SK-N-SH (cell line): Measurements from ENCODE around the gene SAMD14. TPM values are rescaled to one million over a fixed set of nuclear protein-coding genes. Genes with fewer than 3 reads are reported as not detected.

ENCODE experiments used
- CTCF ChIA-PET: fragments of 300-600, 350-600 bp; formaldehyde crosslinking; extraction: SDS; loops from one replicate; lab custom pipeline; 2021; lab: Yijun Ruan, JAX
- POLR2A ChIA-PET: fragments of 350-600 bp; sonication (Branson Sonifier 250); formaldehyde crosslinking; extraction: SDS; loops from one replicate; lab custom pipeline; 2020; ENCODE audit warnings: antibody characterized with exemption, inconsistent platforms; lab: Yijun Ruan, JAX
- DNase-seq: peaks from one replicate; pipeline ENCODE4 v3.0.0; 2012
- H2AFZ ChIP-seq: fragments of 200-600 bp; sonication (generic); 2 replicates; pipeline ENCODE4 v1.8.1; 2016; ENCODE audit warnings: antibody characterized with exemption, mild to moderate bottlenecking, low read depth
- H3F3A ChIP-seq: fragments of 200-600 bp; sonication (generic); replicated peaks from 2 replicates; pipeline ENCODE3; 2016; ENCODE audit warnings: antibody characterized with exemption, mild to moderate bottlenecking; ENCODE audit not compliant: insufficient read depth
- H3K27ac ChIP-seq, 2 experiments: fragments of 200-500 bp in 1 of 2; fragments of 200-600 bp in 1 of 2; sonication (Bioruptor generic) in 1 of 2; sonication (generic), shearing (Covaris generic) in 1 of 2; 2 replicates each; pipeline versions ENCODE4 v1.5.1 to v1.6.1; 2014 to 2016; ENCODE audit warnings: low read depth in 2 of 2, inconsistent platforms in 1 of 2, low read length in 1 of 2, mild to moderate bottlenecking in 1 of 2, mixed read lengths in 1 of 2
- H3K27me3 ChIP-seq: fragments of 200-600 bp; sonication (generic), shearing (Covaris generic); 2 replicates; pipeline ENCODE4 v1.6.1; 2016; ENCODE audit warnings: mixed run types; ENCODE audit not compliant: insufficient read depth
- H3K36me3 ChIP-seq, 2 experiments: fragments of 200-500 bp in 1 of 2; fragments of 200-600 bp in 1 of 2; sonication (Bioruptor generic) in 1 of 2; sonication (generic) in 1 of 2; replicated peaks in 1 of 2; 2 replicates each; pipeline versions ENCODE3 to v1.5.1; 2014 to 2016; ENCODE audit warnings: low read length in 1 of 2, mild to moderate bottlenecking in 1 of 2; ENCODE audit not compliant: insufficient read depth in 2 of 2, control insufficient read depth in 1 of 2
- H3K4me1 ChIP-seq, 2 experiments: fragments of 200-500 bp in 1 of 2; fragments of 200-600 bp in 1 of 2; sonication (Bioruptor generic) in 1 of 2; sonication (generic), shearing (Covaris generic) in 1 of 2; 2 replicates each; pipeline versions ENCODE4 v1.5.1 to v1.6.1; 2014 to 2016; ENCODE audit warnings: low read depth in 1 of 2, low read length in 1 of 2, mixed run types in 1 of 2; ENCODE audit not compliant: insufficient read depth in 2 of 2, control insufficient read depth in 1 of 2
- H3K4me2 ChIP-seq: fragments of 200-600 bp; sonication (generic), shearing (Covaris generic); 2 replicates; pipeline ENCODE4 v1.6.1; 2017; ENCODE audit warnings: mixed run types
- H3K4me3 ChIP-seq, 2 experiments: fragments of 200-500 bp in 1 of 2; fragments of 200-600 bp in 1 of 2; sonication (Bioruptor generic) in 1 of 2; sonication (generic), shearing (Covaris generic) in 1 of 2; 2 replicates each; pipeline versions ENCODE4 v1.5.1 to v1.8.1; 2014 to 2016; ENCODE audit warnings: low read depth in 2 of 2, inconsistent platforms in 1 of 2, low read length in 1 of 2, mild to moderate bottlenecking in 1 of 2, mixed read lengths in 1 of 2, moderate library complexity in 1 of 2
- H3K79me2 ChIP-seq: fragments of 200-600 bp; sonication (generic); 2 replicates; pipeline ENCODE4 v1.8.1; 2017; ENCODE audit warnings: mild to moderate bottlenecking; ENCODE audit not compliant: insufficient read depth
- H3K9ac ChIP-seq: fragments of 200-600 bp; sonication (generic); 2 replicates; pipeline ENCODE4 v1.6.1; 2017; ENCODE audit warnings: mixed run types
- H3K9me2 ChIP-seq: fragments of 200-600 bp; sonication (generic); 2 replicates; pipeline ENCODE4 v1.6.1; 2017; ENCODE audit warnings: mixed run types
- H3K9me3 ChIP-seq: fragments of 200-600 bp; sonication (generic); 2 replicates; pipeline ENCODE4 v1.6.1; 2017; ENCODE audit warnings: mixed run types, mild to moderate bottlenecking, moderate library complexity
- H4K20me1 ChIP-seq: fragments of 200-600 bp; sonication (generic); 2 replicates; pipeline ENCODE4 v1.6.1; 2017; ENCODE audit warnings: mild to moderate bottlenecking, mixed run types; ENCODE audit not compliant: insufficient read depth
- CHD2 ChIP-seq: fragments of 150-350 bp; IDR thresholded peaks from 2 replicates; pipeline ENCODE4 v1.6.1; 2018; ENCODE audit warnings: low read length; ENCODE audit not compliant: partially characterized antibody
- CTCF ChIP-seq: fragments of 200-600 bp; sonication (generic); IDR thresholded peaks from 2 replicates; pipeline ENCODE4 v1.6.1; 2017; ENCODE audit warnings: antibody characterized with exemption, mild to moderate bottlenecking, moderate library complexity
- ELF1 ChIP-seq: IDR thresholded peaks from 2 replicates; pipeline ENCODE4 v1.4.0; 2012
- EZH2phosphoT487 ChIP-seq: fragments of 200-600 bp; sonication (generic); IDR thresholded peaks from 2 replicates; pipeline ENCODE4 v1.6.1; 2017; ENCODE audit warnings: low read depth, mixed run types, mild to moderate bottlenecking, antibody characterized with exemption, moderate library complexity, borderline replicate concordance
- FOSL2 ChIP-seq: IDR thresholded peaks from 2 replicates; pipeline ENCODE4 v1.4.0; 2012; ENCODE audit warnings: low read depth, mild to moderate bottlenecking, moderate library complexity, borderline replicate concordance
- FOXM1 ChIP-seq: IDR thresholded peaks from 2 replicates; pipeline ENCODE4 v1.4.0; 2012; ENCODE audit warnings: low read depth, mild to moderate bottlenecking
- GABPA ChIP-seq: IDR thresholded peaks from 2 replicates; pipeline ENCODE4 v1.4.0; 2012; ENCODE audit warnings: low read depth, mild to moderate bottlenecking
- GATA2 ChIP-seq: sonication (generic); formaldehyde crosslinking; IDR thresholded peaks from 2 replicates; pipeline ENCODE4 v1.5.0; 2020; ENCODE audit warnings: mild to moderate bottlenecking, missing genetic modification reagents
- MAX ChIP-seq: IDR thresholded peaks from 2 replicates; pipeline ENCODE4 v1.4.0; 2012; ENCODE audit warnings: low read depth
- MEF2A ChIP-seq: IDR thresholded peaks from 2 replicates; pipeline ENCODE4 v1.4.0; 2012; ENCODE audit warnings: low read depth, borderline replicate concordance
- MXI1 ChIP-seq: IDR thresholded peaks from 2 replicates; pipeline ENCODE4 v1.6.1; 2012; ENCODE audit warnings: mild to moderate bottlenecking, low read depth, low read length, improper control_type of control experiment
- NFIC ChIP-seq: IDR thresholded peaks from 2 replicates; pipeline ENCODE4 v1.4.0; 2012; ENCODE audit warnings: borderline replicate concordance
- NRF1 ChIP-seq: IDR thresholded peaks from 2 replicates; pipeline ENCODE4 v1.6.1; 2012; ENCODE audit warnings: low read depth, mild to moderate bottlenecking, low read length
- RFX5 ChIP-seq: IDR thresholded peaks from 2 replicates; pipeline ENCODE4 v1.6.1; 2012; ENCODE audit warnings: mild to moderate bottlenecking, improper control_type of control experiment, low read length
- RXRA ChIP-seq: IDR thresholded peaks from 2 replicates; pipeline ENCODE4 v1.4.0; 2012; ENCODE audit warnings: low read depth, mild to moderate bottlenecking, borderline replicate concordance
- SIN3A ChIP-seq: IDR thresholded peaks from 2 replicates; pipeline ENCODE4 v1.6.1; 2012; ENCODE audit warnings: low read depth, mild to moderate bottlenecking, low read length, moderate library complexity, borderline replicate concordance
- TAF1 ChIP-seq: IDR thresholded peaks from 2 replicates; pipeline ENCODE4 v1.6.1; 2012; ENCODE audit warnings: low read depth, mild to moderate bottlenecking, low read length, moderate library complexity, borderline replicate concordance
- TEAD4 ChIP-seq: IDR thresholded peaks from 2 replicates; pipeline ENCODE4 v1.4.0; 2012; ENCODE audit warnings: mild to moderate bottlenecking, borderline replicate concordance; ENCODE audit not compliant: insufficient read depth
- YY1 ChIP-seq: IDR thresholded peaks from 2 replicates; pipeline ENCODE4 v1.4.0; 2012; ENCODE audit warnings: low read depth, mild to moderate bottlenecking
- WGBS: methylation state at CpG from one replicate; pipeline ENCODE4 v1.1.6; 2017; ENCODE audit warnings: low lambda C conversion rate; 5-methylcytosine and 5-hydroxymethylcytosine counted together
- polyA plus RNA-seq, 3 experiments: library from polyadenylated mRNA; depleted of rRNA; stranded (reverse); fragments of >200 nt; gene quantifications; 2 replicates each; pipeline ENCODE4 v1.2.3, GENCODE V29; 2012
- TF ChIP-seq, protein P1 (sequence below): fragments of 150-350 bp; IDR thresholded peaks from 2 replicates; pipeline ENCODE4 v1.6.1; 2017; ENCODE audit warnings: antibody characterized with exemption, low read length, low read depth, borderline replicate concordance

SAMD14 gene
- polyA plus RNA-seq, 1 of the 3 experiments (the other 2 are of a cell fraction) = 3.4 TPM

- no peaks in the 10 kb centered on the region for H3K27me3 ChIP-seq
- H3K79me2 ChIP-seq = peaks cover 4% of the 10 kb centered on the region; the same call in 1 of the 2 replicates
- peaks cover 30 to 53% of the 10 kb centered on the region in 2 experiments for H3K36me3 ChIP-seq
- H4K20me1 ChIP-seq = peaks cover 10% of the 10 kb centered on the region
- ChIA-PET CTCF (interaction anchor here (1.1 to 9.3 kb wide), 7 partner anchors 15 to 44 kb away, joined by 4 to 169 read pairs (median 6); partner anchors contain the start of genes PDK2 and PPP1R9B), POLR2A (interaction anchor here (0.7 to 1.4 kb wide), 2 partner anchors 12 to 25 kb away, joined by 3 to 6 read pairs; no protein-coding TSS in a partner anchor)
- DNase-seq = no peak
- no peak overlapping the region for H2AFZ ChIP-seq
- H3K4me2 ChIP-seq = no peak overlapping the region
- no peak overlapping the region for H3K9ac ChIP-seq
- no peaks in the 10 kb centered on the region for H3K9me2 ChIP-seq
- H3F3A ChIP-seq = peaks cover 32% of the 10 kb centered on the region
- H3K4me3 ChIP-seq = no peak overlapping the region
- no peak overlapping the region for H3K27ac ChIP-seq
- WGBS = 93% methylated on average over 14 of the region's 16 CpGs
- no peaks in the 10 kb centered on the region for H3K9me3 ChIP-seq
- peaks cover 20 to 23% of the 10 kb centered on the region in 2 experiments; a peak in 3 of 4 replicates for H3K4me1 ChIP-seq
- TF ChIP-seq TAF1 (no peak), GATA2 (CRISPR knock-in tag) (no peak), ELF1 (no peak), YY1 (no peak), MEF2A (no peak), CHD2 (no peak), FOSL2 (no peak), SIN3A (no peak), MXI1 (no peak), CTCF (no peak), NRF1 (no peak), RFX5 (no peak), NFIC (no peak), RXRA (no peak), FOXM1 (no peak), GABPA (no peak), EZH2phosphoT487 (no peak), MAX (no peak), TEAD4 (no peak)
- TF ChIP-seq, protein P1, sequence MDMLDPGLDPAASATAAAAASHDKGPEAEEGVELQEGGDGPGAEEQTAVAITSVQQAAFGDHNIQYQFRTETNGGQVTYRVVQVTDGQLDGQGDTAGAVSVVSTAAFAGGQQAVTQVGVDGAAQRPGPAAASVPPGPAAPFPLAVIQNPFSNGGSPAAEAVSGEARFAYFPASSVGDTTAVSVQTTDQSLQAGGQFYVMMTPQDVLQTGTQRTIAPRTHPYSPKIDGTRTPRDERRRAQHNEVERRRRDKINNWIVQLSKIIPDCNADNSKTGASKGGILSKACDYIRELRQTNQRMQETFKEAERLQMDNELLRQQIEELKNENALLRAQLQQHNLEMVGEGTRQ = no peak
Observed at GRCh38 chr17:50135316-50136095, 5.5 kb upstream of the SAMD14 start.
